ENCODE data around the gene GPR89B.
A peak's percentile ranks its signal among the peaks of the same experiment; 100 is the strongest.
"Not testable (repeated sequence)": the region's sequence is repeated elsewhere in the genome, so short reads cannot be mapped to it uniquely, and the experiment has no call there.

GPR89B gene

GRCh38 chr1:147928236-147929132 lies at the start of gene GPR89B:
GPR89B (plus strand) TSS chr1:147928420; CDS start chr1:147928537, 117 bp downstream.
- peak; percentile 72 to 84 for DNase-seq (ENCODE audit: low read depth in 2 of 2, low spot score in 1 of 2)

- no peak for DNase-seq (ENCODE audit: low read depth in 2 of 2, low spot score in 1 of 2)
Measured at GRCh38 chr1:147879911-147880310, 48.3 kb upstream of the GPR89B start.

GRCh38 chr1:147882535-147882934 lies 45.7 kb upstream of the GPR89B start:
- no peak for DNase-seq (ENCODE audit: low read depth in 2 of 2, low spot score in 1 of 2)

- peak in 1 of 2 donors; percentile 17 for DNase-seq (ENCODE audit: low read depth in 2 of 2, low spot score in 1 of 2)
Measured at GRCh38 chr1:147890177-147890790, 37.9 kb upstream of the GPR89B start.

- no peak for DNase-seq (ENCODE audit: low read depth in 2 of 2, low spot score in 1 of 2)
Measured at GRCh38 chr1:147891088-147891487, 37.1 kb upstream of the GPR89B start.

GRCh38 chr1:147892216-147892615 lies 36.0 kb upstream of the GPR89B start:
- DNase-seq (ENCODE audit: low read depth in 2 of 2, low spot score in 1 of 2), result no peak

GRCh38 chr1:147892731-147893214 lies 35.4 kb upstream of the GPR89B start:
- peak in 1 of 2 donors; percentile 10 for DNase-seq (ENCODE audit: low read depth in 2 of 2, low spot score in 1 of 2)

- no peak for DNase-seq (ENCODE audit: low read depth in 2 of 2, low spot score in 1 of 2)
Measured at GRCh38 chr1:147895123-147895522, 33.1 kb upstream of the GPR89B start.

- DNase-seq (ENCODE audit: low read depth in 2 of 2, low spot score in 1 of 2), result no peak
Measured at GRCh38 chr1:147897029-147897752, 31.0 kb upstream of the GPR89B start.

- DNase-seq (ENCODE audit: low read depth in 2 of 2, low spot score in 1 of 2), result no peak
Measured at GRCh38 chr1:147897789-147898188, 30.4 kb upstream of the GPR89B start.

- no peak for DNase-seq (ENCODE audit: low read depth in 2 of 2, low spot score in 1 of 2)
Measured at GRCh38 chr1:147902253-147902845, 25.9 kb upstream of the GPR89B start, which contains the start of gene GJA8. GJA8 (plus strand) TSS chr1:147902795; CDS start chr1:147907956, 5,161 bp downstream.

GRCh38 chr1:147904726-147905125 lies 23.5 kb upstream of the GPR89B start:
- no peak for DNase-seq (ENCODE audit: low read depth in 2 of 2, low spot score in 1 of 2)

GRCh38 chr1:147907786-147908509 lies 20.3 kb upstream of the GPR89B start:
- no peak for DNase-seq (ENCODE audit: low read depth in 2 of 2, low spot score in 1 of 2)

- no peak for DNase-seq (ENCODE audit: low read depth in 2 of 2, low spot score in 1 of 2)
Measured at GRCh38 chr1:147912553-147912952, 15.7 kb upstream of the GPR89B start.

GRCh38 chr1:147913362-147913942 lies 14.8 kb upstream of the GPR89B start:
- no peak for DNase-seq (ENCODE audit: low read depth in 2 of 2, low spot score in 1 of 2)

- no peak for DNase-seq (ENCODE audit: low read depth in 2 of 2, low spot score in 1 of 2)
Measured at GRCh38 chr1:147919896-147920295, 8.3 kb upstream of the GPR89B start.

- DNase-seq (ENCODE audit: low read depth in 2 of 2, low spot score in 1 of 2), result no peak
Measured at GRCh38 chr1:147924813-147925212, 3.4 kb upstream of the GPR89B start.

- not testable (repeated sequence) for DNase-seq (ENCODE audit: low read depth in 2 of 2, low spot score in 1 of 2)
Measured at GRCh38 chr1:147927215-147927614, 1.0 kb upstream of the GPR89B start.

GRCh38 chr1:147927689-147928088 lies 531 bp upstream of the GPR89B start:
- DNase-seq (ENCODE audit: low read depth in 2 of 2, low spot score in 1 of 2), result not testable (repeated sequence)

GRCh38 chr1:147931137-147931536 lies 2.9 kb downstream of the GPR89B start:
- not testable (repeated sequence) for DNase-seq (ENCODE audit: low read depth in 2 of 2, low spot score in 1 of 2)

Measured in stimulated activated CD8-positive, alpha-beta memory T cell treated with anti-CD3 and anti-CD28 coated beads, Interleukin-4, amount 100 ng/mL, for 1 hour (primary cell).